ENCODE results near the gene DES.

GRCh38 chr2:219418155-219419011 is at the start of gene DES:
- no peak for TF ChIP-seq POLR2AphosphoS5 (IDR thresholded peaks at IDR 0.05; ENCODE audit: low read depth, low read length)
- TF ChIP-seq SIN3A (IDR thresholded peaks at IDR 0.05; ENCODE audit: borderline replicate concordance, insufficient read depth, low read length), result no peak
- TF ChIP-seq TAF1 (IDR thresholded peaks at IDR 0.05; ENCODE audit: borderline replicate concordance, insufficient read depth, low read length), result no peak
- TF ChIP-seq REST (IDR thresholded peaks at IDR 0.05; ENCODE audit: insufficient read depth in 1 of 2, low read depth in 2 of 2, low read length in 2 of 2), result no peak
- no peak for TF ChIP-seq FOXP2 (optimal IDR thresholded peaks at IDR 0.05; ENCODE audit: borderline replicate concordance, extremely low read depth, extremely low read length, insufficient read depth)

Data from PFSK-1 (cell line).